GM12801 (cell line): ENCODE measurements around the gene GALNT13.

Source experiments
- TF ChIP-seq, protein P1 (sequence below): IDR thresholded peaks from one replicate; pipeline ENCODE4 v1.5.1; 2011; ENCODE audit warnings: control low read depth; ENCODE audit not compliant: insufficient read length; ENCODE audit errors: extremely low read depth

Gene GALNT13

DNA sequence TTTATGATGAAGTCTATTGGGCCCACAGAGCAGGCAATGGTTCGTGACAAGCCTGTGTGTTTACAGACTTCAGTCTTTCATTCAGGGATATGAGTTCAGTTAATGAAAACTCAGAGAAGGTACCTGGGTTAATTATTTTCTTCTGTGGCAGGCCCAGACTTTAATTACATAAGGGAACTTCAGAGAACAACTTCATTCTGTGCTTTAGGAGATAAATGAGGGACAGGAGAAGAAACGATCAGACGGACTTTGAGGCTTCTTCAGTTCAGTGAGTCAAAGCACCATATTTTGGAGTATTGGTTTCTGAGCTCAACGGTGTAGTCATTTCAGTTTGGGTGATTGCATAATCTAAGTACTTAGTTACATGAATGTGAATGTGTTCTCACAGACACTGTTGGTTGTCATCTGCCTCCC lies 623.7 kb downstream of the GALNT13 start:
- TF ChIP-seq, protein P1, sequence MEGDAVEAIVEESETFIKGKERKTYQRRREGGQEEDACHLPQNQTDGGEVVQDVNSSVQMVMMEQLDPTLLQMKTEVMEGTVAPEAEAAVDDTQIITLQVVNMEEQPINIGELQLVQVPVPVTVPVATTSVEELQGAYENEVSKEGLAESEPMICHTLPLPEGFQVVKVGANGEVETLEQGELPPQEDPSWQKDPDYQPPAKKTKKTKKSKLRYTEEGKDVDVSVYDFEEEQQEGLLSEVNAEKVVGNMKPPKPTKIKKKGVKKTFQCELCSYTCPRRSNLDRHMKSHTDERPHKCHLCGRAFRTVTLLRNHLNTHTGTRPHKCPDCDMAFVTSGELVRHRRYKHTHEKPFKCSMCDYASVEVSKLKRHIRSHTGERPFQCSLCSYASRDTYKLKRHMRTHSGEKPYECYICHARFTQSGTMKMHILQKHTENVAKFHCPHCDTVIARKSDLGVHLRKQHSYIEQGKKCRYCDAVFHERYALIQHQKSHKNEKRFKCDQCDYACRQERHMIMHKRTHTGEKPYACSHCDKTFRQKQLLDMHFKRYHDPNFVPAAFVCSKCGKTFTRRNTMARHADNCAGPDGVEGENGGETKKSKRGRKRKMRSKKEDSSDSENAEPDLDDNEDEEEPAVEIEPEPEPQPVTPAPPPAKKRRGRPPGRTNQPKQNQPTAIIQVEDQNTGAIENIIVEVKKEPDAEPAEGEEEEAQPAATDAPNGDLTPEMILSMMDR, result no peak

DNA sequence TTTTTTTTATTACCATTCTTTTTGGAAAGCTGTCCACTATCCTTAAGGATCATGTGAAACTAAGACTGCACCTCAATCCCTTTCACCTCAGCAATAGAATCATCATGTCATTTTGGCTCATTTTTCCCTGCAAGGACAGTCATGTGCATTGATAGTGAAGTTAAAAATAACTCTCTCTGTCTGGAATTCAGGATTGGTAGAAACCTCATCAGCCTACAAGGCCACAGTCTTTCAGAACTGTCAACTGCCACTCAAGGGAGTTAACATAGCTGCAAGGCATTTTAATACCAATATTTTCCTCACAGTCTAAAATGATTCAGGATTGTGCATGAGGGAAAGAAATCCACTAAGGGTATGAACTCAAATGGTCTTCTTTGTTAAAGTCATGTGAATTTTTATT lies 625.3 kb downstream of the GALNT13 start:
- TF ChIP-seq, protein P1, result no peak
